WERI-Rb-1 (cell line): ENCODE measurements around the gene NATD1.

ENCODE experiments used
- DNase-seq: peaks from one replicate; pipeline ENCODE4 v3.0.0-alpha.2; 2020
- H3K27ac ChIP-seq: fragments of 250-450 bp; sonication (Bioruptor Pico); 2 replicates; pipeline ENCODE4 v1.5.1; 2020; ENCODE audit warnings: mild to moderate bottlenecking, moderate library complexity
- H3K27me3 ChIP-seq: fragments of 250-450 bp; sonication (Bioruptor Pico); 2 replicates; pipeline ENCODE4 v1.5.1; 2021; ENCODE audit warnings: mild to moderate bottlenecking, low read depth, moderate library complexity; ENCODE audit not compliant: insufficient read depth, severe bottlenecking
- H3K36me3 ChIP-seq: fragments of 250-450 bp; sonication (Bioruptor Pico); 2 replicates; pipeline ENCODE4 v1.5.1; 2020; ENCODE audit warnings: mild to moderate bottlenecking, moderate library complexity
- H3K4me3 ChIP-seq: 2 replicates; pipeline ENCODE4 v1.5.1; 2011; ENCODE audit warnings: low read depth, mild to moderate bottlenecking, control low read depth, low read length
- H3K9me3 ChIP-seq: fragments of 250-450 bp; sonication (Bioruptor Pico); 2 replicates; pipeline ENCODE4 v1.5.1; 2021; ENCODE audit warnings: mild to moderate bottlenecking, moderate library complexity; ENCODE audit not compliant: severe bottlenecking
- CTCF ChIP-seq: IDR thresholded peaks from 2 replicates; pipeline ENCODE4 v1.5.1; 2011; ENCODE audit warnings: low read depth, mild to moderate bottlenecking, control low read depth, inconsistent platforms, low read length

Gene NATD1

GRCh38 chr17:21210411-21211076 lies 42.7 kb downstream of the NATD1 start:
- TF ChIP-seq CTCF = no peak
- no peak overlapping the region for H3K4me3 ChIP-seq
- DNase-seq = peak; percentile 91
- H3K36me3 ChIP-seq = peaks cover 50% of the 10 kb centered on the region
- H3K9me3 ChIP-seq = no peaks in the 10 kb centered on the region
- H3K27me3 ChIP-seq = no peaks in the 10 kb centered on the region
- H3K27ac ChIP-seq = peak overlapping the region; percentile 47

- no peak for DNase-seq
- Histone ChIP-seq H3K9me3 (no peaks in the 10 kb centered on the region), H3K27ac (peak overlapping the region; percentile 47), H3K36me3 (peaks cover 50% of the 10 kb centered on the region), H3K4me3 (no peak overlapping the region), H3K27me3 (no peaks in the 10 kb centered on the region)
- no peak for TF ChIP-seq CTCF
These were observed 43.6 kb downstream of the NATD1 start for GRCh38 chr17:21209511-21210175.

DNA sequence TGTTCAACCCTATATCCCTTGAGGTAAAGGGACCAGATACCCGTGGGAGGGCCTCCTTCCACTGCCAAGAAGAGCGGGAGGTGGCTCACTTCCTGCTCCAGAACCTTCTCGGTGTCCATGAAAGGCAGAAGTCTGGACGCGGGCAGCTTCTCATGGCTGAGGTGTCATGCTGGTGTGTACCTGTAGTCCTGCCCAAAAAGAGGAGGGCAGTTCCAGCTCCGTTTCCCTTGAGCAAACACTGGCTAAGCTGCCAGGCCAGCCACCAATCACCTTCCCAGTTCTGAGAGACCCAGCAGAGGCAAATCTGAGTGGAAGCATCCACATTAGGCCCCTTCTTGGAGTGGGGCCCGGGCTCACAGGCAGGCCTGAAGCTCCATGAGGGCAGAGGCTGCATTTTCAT lies 44.9 kb downstream of the NATD1 start:
- no peak overlapping the region for H3K4me3 ChIP-seq

DNA sequence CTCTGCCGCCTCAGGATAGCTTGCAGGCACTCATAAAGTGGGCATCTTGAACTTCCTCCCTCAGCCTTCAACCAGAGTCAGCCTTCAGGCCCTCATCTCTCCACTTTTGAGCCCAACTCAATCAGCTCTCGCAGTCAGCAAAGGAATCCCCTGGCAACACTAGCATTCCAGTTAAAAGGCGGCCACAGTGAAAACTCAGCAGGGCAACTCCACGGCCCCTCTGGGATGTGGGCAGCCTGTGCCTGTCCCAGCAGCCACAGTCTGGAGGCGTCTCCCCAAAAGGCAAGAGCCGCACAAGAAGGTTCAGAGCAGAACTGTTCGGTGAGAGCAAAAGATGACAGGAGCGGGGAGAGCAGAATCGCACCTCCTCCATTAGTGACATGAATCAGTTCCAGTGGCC lies 48.3 kb downstream of the NATD1 start:
- Histone ChIP-seq H3K9me3 (no peaks in the 10 kb centered on the region), H3K4me3 (no peak overlapping the region), H3K27me3 (no peaks in the 10 kb centered on the region), H3K27ac (no peak overlapping the region), H3K36me3 (peaks cover 45% of the 10 kb centered on the region)
- TF ChIP-seq CTCF = no peak
- no peak for DNase-seq

More for the DNA sequence above, 44.9 kb downstream of the NATD1 start:
- Histone ChIP-seq H3K27me3 (no peaks in the 10 kb centered on the region), H3K9me3 (no peaks in the 10 kb centered on the region), H3K36me3 (peaks cover 46% of the 10 kb centered on the region), H3K27ac (no peak overlapping the region)
- no peak for DNase-seq
- no peak for TF ChIP-seq CTCF

DNA sequence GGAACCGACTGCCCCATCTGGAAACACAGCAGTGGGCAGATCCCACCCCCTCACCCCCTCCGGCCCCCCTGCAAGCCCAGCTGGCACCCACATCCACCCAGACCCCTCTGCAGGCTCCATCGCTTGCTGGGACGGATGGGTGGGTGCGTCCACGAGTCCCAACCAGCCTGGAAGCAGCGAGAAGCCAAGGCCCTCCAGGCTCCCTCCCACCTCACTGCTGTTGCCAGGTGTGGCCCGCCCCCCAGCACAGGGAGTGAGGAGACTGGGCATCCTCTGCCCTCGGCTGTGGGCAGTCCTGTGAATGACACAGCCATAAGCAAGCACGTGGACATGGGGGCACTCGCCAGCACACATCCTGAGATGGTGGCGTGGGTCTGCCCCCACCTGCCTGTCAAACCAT lies 50.7 kb downstream of the NATD1 start:
- no peak for DNase-seq
- no peak for TF ChIP-seq CTCF
- Histone ChIP-seq H3K4me3 (no peak overlapping the region), H3K27ac (no peak overlapping the region), H3K9me3 (no peaks in the 10 kb centered on the region), H3K27me3 (no peaks in the 10 kb centered on the region), H3K36me3 (peaks cover 37% of the 10 kb centered on the region)
